SIG-M5 treated with dmso at 0.1 percent for 504 hours (cell line): ENCODE results near the gene NPHS1.

Source experiments
- DNase-seq: peaks from one replicate; lab custom pipeline; 2025; ENCODE audit not compliant: unreplicated experiment; lab: John Stamatoyannopoulos, UW

Gene NPHS1

GRCh38 chr19:35789195-35789977, 62.9 kb downstream of the NPHS1 start:
- no peak for DNase-seq

- DNase-seq, result no peak
Observed at GRCh38 chr19:35788205-35788960, 63.9 kb downstream of the NPHS1 start.

GRCh38 chr19:35787227-35787799, 65.0 kb downstream of the NPHS1 start:
- no peak for DNase-seq

- no peak for DNase-seq
Observed at GRCh38 chr19:35786299-35787160, 65.8 kb downstream of the NPHS1 start.

GRCh38 chr19:35785339-35785627, 67.0 kb downstream of the NPHS1 start:
- DNase-seq, result no peak

GRCh38 chr19:35784503-35785338, 67.6 kb downstream of the NPHS1 start:
- no peak for DNase-seq

GRCh38 chr19:35783469-35784434, 68.6 kb downstream of the NPHS1 start:
- no peak for DNase-seq

GRCh38 chr19:35782589-35782988, 69.7 kb downstream of the NPHS1 start:
- DNase-seq, result no peak

- DNase-seq, result no peak
Observed at GRCh38 chr19:35781650-35782049, 70.7 kb downstream of the NPHS1 start.

- no peak for DNase-seq
Observed at GRCh38 chr19:35780717-35781116, 71.6 kb downstream of the NPHS1 start.

- no peak for DNase-seq
Observed at GRCh38 chr19:35780058-35780457, 72.2 kb downstream of the NPHS1 start.

GRCh38 chr19:35779033-35779432, 73.3 kb downstream of the NPHS1 start:
- no peak for DNase-seq

GRCh38 chr19:35777961-35778360, 74.3 kb downstream of the NPHS1 start:
- DNase-seq, result no peak

- DNase-seq, result no peak
Observed at GRCh38 chr19:35777086-35777841, 75.0 kb downstream of the NPHS1 start.

- no peak for DNase-seq
Observed at GRCh38 chr19:35776102-35776788, 76.1 kb downstream of the NPHS1 start.
